Measurements from ENCODE around the gene PAGR1.

DNA sequence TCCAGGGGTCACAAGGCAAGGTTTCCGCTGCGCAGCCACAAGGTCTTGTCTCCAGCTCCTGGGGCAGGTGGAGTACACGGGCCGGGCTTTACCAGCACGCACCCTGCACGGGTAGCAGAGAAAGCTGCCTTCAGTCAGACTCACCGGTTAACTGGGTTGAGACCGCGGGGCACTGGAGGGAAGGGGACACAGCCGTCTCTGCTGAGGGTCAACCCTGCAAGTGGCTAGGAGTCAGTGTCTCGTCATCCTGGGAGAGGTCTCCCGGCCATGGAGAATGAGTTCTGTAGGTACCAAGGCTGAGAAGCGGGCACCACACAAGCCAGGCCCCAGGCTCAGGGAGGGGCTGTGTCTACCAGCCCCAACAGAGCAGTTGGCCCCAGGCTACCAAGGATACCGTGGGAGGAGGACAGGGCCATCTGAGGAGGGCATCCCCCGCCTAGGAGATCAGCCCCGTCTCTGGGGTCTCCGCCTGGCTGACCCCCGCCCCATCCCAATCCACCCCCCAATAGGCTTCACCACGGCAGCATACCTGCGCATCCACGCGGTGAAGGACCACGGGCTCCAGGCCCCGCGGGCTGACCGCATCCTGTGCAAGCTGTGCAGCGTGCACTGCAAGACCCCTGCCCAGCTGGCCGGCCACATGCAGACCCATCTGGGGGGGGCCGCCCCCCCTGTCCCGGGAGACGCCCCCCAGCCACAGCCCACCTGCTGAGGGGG lies 6.8 kb upstream of the PAGR1 start:
- no peak for TF ChIP-seq RAD21 (conservative IDR thresholded peaks at IDR 0.05)
- TF ChIP-seq POLR2AphosphoS5 (IDR thresholded peaks at IDR 0.05) = no peak
- TF ChIP-seq, protein P1, sequence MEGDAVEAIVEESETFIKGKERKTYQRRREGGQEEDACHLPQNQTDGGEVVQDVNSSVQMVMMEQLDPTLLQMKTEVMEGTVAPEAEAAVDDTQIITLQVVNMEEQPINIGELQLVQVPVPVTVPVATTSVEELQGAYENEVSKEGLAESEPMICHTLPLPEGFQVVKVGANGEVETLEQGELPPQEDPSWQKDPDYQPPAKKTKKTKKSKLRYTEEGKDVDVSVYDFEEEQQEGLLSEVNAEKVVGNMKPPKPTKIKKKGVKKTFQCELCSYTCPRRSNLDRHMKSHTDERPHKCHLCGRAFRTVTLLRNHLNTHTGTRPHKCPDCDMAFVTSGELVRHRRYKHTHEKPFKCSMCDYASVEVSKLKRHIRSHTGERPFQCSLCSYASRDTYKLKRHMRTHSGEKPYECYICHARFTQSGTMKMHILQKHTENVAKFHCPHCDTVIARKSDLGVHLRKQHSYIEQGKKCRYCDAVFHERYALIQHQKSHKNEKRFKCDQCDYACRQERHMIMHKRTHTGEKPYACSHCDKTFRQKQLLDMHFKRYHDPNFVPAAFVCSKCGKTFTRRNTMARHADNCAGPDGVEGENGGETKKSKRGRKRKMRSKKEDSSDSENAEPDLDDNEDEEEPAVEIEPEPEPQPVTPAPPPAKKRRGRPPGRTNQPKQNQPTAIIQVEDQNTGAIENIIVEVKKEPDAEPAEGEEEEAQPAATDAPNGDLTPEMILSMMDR (IDR thresholded peaks at IDR 0.05; ENCODE audit: poor library complexity, severe bottlenecking) = no peak
- no peak for TF ChIP-seq EP300 (conservative IDR thresholded peaks at IDR 0.05; ENCODE audit: poor library complexity, severe bottlenecking)
- no peak for TF ChIP-seq TAF1 (IDR thresholded peaks at IDR 0.05; ENCODE audit: low read depth)
- TF ChIP-seq, protein P2, sequence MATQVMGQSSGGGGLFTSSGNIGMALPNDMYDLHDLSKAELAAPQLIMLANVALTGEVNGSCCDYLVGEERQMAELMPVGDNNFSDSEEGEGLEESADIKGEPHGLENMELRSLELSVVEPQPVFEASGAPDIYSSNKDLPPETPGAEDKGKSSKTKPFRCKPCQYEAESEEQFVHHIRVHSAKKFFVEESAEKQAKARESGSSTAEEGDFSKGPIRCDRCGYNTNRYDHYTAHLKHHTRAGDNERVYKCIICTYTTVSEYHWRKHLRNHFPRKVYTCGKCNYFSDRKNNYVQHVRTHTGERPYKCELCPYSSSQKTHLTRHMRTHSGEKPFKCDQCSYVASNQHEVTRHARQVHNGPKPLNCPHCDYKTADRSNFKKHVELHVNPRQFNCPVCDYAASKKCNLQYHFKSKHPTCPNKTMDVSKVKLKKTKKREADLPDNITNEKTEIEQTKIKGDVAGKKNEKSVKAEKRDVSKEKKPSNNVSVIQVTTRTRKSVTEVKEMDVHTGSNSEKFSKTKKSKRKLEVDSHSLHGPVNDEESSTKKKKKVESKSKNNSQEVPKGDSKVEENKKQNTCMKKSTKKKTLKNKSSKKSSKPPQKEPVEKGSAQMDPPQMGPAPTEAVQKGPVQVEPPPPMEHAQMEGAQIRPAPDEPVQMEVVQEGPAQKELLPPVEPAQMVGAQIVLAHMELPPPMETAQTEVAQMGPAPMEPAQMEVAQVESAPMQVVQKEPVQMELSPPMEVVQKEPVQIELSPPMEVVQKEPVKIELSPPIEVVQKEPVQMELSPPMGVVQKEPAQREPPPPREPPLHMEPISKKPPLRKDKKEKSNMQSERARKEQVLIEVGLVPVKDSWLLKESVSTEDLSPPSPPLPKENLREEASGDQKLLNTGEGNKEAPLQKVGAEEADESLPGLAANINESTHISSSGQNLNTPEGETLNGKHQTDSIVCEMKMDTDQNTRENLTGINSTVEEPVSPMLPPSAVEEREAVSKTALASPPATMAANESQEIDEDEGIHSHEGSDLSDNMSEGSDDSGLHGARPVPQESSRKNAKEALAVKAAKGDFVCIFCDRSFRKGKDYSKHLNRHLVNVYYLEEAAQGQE (IDR thresholded peaks at IDR 0.05; ENCODE audit: borderline replicate concordance) = no peak
